ENCODE results near the gene OSBPL7. TPM values are rescaled to one million over a fixed set of nuclear protein-coding genes. Genes with fewer than 3 reads are reported as not detected.
A peak's percentile ranks its signal among the peaks of the same experiment; 100 is the strongest.

OSBPL7 gene
- total and polyA plus RNA-seq, 2 of the 8 experiments (the other 6 are each of a cell fraction or from before 2014, with no cell fraction given): 7.2 to 8.9 TPM

GRCh38 chr17:47840742-47841487 is 19.3 kb upstream of the OSBPL7 start, which contains the start of gene SCRN2 (continued):
- TF ChIP-seq HDAC2 (IDR thresholded peaks at IDR 0.05; ENCODE audit: borderline replicate concordance in 1 of 2, low read depth in 2 of 2, low read length in 2 of 2) (0 out of 4 replicates have a peak, but pooled peaks of 1 of the 2 experiments have one; percentile 36), USF2 (IDR thresholded peaks at IDR 0.05; ENCODE audit: low read length) (peak; percentile 70), MAFK (IDR thresholded peaks at IDR 0.05; ENCODE audit: low read depth, low read length) (no peak), ASH2L (IDR thresholded peaks at IDR 0.05; ENCODE audit: low read length) (peak; percentile 75), EP300 (IDR thresholded peaks at IDR 0.05; ENCODE audit: borderline replicate concordance in 1 of 2, low read depth in 2 of 2, low read length in 2 of 2) (no peak), MAX (IDR thresholded peaks at IDR 0.05) (peak; percentile 72), RAD21 (IDR thresholded peaks at IDR 0.05 in 1 of 2, conservative IDR thresholded peaks at IDR 0.05 in 1 of 2; ENCODE audit: low read depth in 2 of 2, low read length in 2 of 2) (peak; percentile 95 to 97), CTCF (IDR thresholded peaks at IDR 0.05; ENCODE audit: control extremely low read depth in 1 of 3, insufficient read depth in 1 of 3, low read depth in 1 of 3, low read length in 3 of 3) (peak; percentile 90 to 96 (median 90)), HDAC6 (IDR thresholded peaks at IDR 0.05; ENCODE audit: low read depth, low read length) (no peak), SUZ12 (IDR thresholded peaks at IDR 0.05; ENCODE audit: low read length) (no peak), EGR1 (IDR thresholded peaks at IDR 0.05; ENCODE audit: borderline replicate concordance, low read depth, low read length) (no peak), RFX5 (IDR thresholded peaks at IDR 0.05; ENCODE audit: borderline replicate concordance, low read depth, low read length) (0 out of 2 replicates have a peak, but pooled peaks have one; percentile 16), BRCA1 (IDR thresholded peaks at IDR 0.05; ENCODE audit: low read depth, low read length) (no peak), TAF1 (IDR thresholded peaks at IDR 0.05; ENCODE audit: low read depth, low read length) (no peak), TAF7 (optimal IDR thresholded peaks at IDR 0.05; ENCODE audit: borderline replicate concordance, low read depth, low read length) (no peak), PHF8 (conservative IDR thresholded peaks at IDR 0.05; ENCODE audit: low read depth, low read length) (peak; percentile 63), CEBPB (IDR thresholded peaks at IDR 0.05; ENCODE audit: low read depth, low read length) (no peak), RXRA (IDR thresholded peaks at IDR 0.05; ENCODE audit: insufficient read depth, low read depth, low read length) (no peak), JUN (IDR thresholded peaks at IDR 0.05; ENCODE audit: low read depth, low read length) (no peak)
